ENCODE measurements around the gene FAM219A.

Gene FAM219A

DNA sequence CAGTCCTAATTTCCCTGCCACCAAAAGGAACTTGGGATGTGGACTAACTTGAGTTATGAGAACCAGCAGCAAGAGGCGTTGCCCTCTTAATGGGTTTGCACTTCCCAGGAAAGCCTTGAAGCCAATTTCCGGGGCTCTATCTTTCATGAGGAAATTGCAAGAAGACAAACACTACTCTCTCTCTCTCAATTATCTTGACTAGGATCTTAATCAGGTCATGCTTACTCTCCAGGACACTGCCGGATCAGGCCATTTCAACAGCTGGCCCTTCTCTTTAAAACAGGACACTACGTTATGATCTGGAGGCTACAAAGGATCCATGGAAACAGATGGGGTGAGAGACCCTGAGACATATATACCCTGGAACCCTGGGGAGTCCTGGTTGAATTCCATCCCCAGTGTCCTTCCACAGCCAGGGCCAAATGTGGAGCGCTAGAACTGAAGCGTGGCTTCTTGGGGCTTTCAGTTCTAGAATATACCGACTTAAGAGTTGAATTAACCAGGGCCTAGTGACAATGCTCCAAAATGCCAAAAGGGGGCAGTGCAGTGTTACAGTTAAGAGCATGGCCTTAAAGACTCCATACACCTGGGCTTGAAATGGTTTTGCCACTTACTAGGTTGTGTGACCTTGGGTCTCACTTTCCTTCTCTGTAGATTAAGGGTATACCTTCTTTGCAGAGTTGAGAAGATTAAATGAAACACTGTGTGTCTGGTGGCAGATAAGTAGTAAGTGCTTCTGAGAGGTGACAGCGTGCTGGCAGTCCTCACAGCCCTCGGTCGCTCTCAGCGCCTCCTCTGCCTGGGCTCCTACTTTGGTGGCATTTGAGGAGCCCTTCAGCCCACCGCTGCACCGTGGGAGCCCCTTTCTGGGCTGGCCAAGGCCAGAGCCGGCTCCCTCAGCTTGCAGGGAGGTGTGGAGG lies 21.1 kb downstream of the FAM219A start:
- H3K9me3 ChIP-seq (ENCODE audit: control insufficient read depth, low read length), result no peaks in the 10 kb centered on the region
- no peak overlapping the region for H3K27ac ChIP-seq (ENCODE audit: insufficient read depth, low read depth, low read length, poor library complexity, severe bottlenecking)
- 83 to 84% methylated on average over 14 of the region's 14 CpGs for WGBS, 2 experiments
- H3K27me3 ChIP-seq (ENCODE audit: control insufficient read depth, insufficient read depth, low read length, poor library complexity, severe bottlenecking), result no peaks in the 10 kb centered on the region
- no peaks in the 10 kb centered on the region for H3K4me1 ChIP-seq (ENCODE audit: control insufficient read depth, insufficient read depth, low read length)
- no peaks in the 10 kb centered on the region for H3K36me3 ChIP-seq (ENCODE audit: control insufficient read depth, insufficient read depth, low read length)
- no peak overlapping the region for H3K4me3 ChIP-seq (ENCODE audit: insufficient read depth, low read depth, low read length)

DNA sequence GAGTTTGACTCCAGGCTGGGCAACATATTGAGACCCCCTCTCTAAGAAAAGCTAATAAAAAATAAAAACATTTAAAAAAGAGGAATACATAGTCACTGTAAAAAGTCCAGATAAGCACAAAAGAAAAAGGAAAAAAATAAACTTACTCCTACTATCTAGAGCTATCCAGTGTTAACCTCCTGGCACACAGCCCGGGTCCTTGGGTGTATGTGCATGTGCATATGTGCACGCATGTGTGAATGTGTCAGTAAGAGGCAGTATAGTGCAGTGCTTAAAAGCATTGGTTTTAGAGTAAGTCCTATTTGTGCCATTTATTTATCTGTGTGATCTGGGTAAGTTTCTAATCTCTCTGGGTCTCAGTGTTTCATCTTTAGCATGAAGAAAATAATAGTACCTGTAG lies 26.7 kb downstream of the FAM219A start:
- no peaks in the 10 kb centered on the region for H3K36me3 ChIP-seq (ENCODE audit: control insufficient read depth, insufficient read depth, low read length)
- 97 to 100% methylated on average over 2 of the region's 2 CpGs for WGBS, 2 experiments
- H3K9me3 ChIP-seq (ENCODE audit: control insufficient read depth, low read length), result no peaks in the 10 kb centered on the region
- no peak overlapping the region for H3K4me3 ChIP-seq (ENCODE audit: insufficient read depth, low read depth, low read length)
- H3K27ac ChIP-seq (ENCODE audit: insufficient read depth, low read depth, low read length, poor library complexity, severe bottlenecking), result no peak overlapping the region
- H3K4me1 ChIP-seq (ENCODE audit: control insufficient read depth, insufficient read depth, low read length), result no peaks in the 10 kb centered on the region
- H3K27me3 ChIP-seq (ENCODE audit: control insufficient read depth, insufficient read depth, low read length, poor library complexity, severe bottlenecking), result no peaks in the 10 kb centered on the region

DNA sequence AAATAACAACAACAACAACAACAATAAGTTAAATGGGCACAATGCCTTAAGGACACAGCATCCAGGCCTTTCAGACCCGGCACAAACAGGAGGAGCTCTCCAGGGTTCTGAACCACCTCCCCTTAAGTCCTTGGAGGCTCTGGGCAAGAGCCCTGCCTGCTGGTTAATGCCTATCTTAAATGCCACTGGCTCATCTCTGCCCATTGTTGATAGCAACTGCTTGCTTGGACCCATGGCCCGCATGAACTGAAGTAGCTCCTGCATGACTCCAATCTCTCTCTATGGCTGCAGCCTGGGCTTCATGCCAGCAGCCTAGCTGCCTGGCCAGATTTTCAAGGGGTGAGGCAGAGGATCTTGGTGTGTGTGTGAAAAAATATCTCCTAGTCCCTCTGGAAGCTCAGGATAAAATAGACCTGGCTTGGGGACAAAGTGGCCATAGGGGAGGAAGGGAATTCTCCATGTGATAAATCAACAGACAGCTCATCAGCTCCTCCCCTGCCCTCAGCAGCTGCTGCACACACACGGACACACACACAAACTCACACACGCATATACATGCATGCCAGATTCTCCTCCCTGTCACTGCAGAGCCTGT lies 27.4 kb downstream of the FAM219A start:
- Histone ChIP-seq H3K27me3 (ENCODE audit: control insufficient read depth, insufficient read depth, low read length, poor library complexity, severe bottlenecking) (no peaks in the 10 kb centered on the region), H3K4me3 (ENCODE audit: insufficient read depth, low read depth, low read length) (no peak overlapping the region), H3K36me3 (ENCODE audit: control insufficient read depth, insufficient read depth, low read length) (no peaks in the 10 kb centered on the region), H3K27ac (ENCODE audit: insufficient read depth, low read depth, low read length, poor library complexity, severe bottlenecking) (no peak overlapping the region), H3K4me1 (ENCODE audit: control insufficient read depth, insufficient read depth, low read length) (no peaks in the 10 kb centered on the region), H3K9me3 (ENCODE audit: control insufficient read depth, low read length) (no peaks in the 10 kb centered on the region)
- WGBS, 2 experiments, result 65 to 67% methylated on average over 4 of the region's 4 CpGs

DNA sequence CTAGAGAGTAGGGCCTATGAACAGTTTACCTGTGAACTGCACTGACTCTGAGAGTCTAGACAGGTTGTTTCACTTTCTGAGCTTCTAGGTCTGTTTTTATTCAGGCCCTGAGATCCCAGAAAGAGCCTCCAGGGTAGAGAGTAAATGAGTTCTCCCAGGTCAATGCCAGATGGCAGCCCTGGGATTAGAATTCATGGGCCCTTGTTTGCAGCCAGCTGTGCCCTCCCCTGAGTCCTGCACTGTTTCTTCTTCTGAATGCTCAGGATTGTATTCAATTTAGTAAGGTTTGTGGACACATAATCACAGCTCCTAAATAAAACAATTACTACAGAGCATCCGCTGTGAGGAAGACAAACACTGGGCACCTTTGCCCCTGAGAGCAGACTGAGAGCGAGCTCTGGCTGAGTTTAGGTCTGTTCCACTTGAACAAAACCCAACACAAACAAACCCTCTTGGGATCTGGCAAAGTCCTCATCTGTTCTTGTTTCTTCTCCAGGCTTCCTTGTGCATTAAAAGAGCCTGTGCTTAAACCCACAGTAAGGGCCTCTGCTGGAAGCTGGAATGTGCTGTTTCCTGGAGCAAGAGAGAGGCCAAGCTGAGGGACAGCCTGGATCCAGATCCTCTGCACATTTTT lies 29.9 kb downstream of the FAM219A start:
- 89 to 91% methylated on average over 2 of the region's 2 CpGs for WGBS, 2 experiments
- H3K4me1 ChIP-seq (ENCODE audit: control insufficient read depth, insufficient read depth, low read length), result no peaks in the 10 kb centered on the region

DNA sequence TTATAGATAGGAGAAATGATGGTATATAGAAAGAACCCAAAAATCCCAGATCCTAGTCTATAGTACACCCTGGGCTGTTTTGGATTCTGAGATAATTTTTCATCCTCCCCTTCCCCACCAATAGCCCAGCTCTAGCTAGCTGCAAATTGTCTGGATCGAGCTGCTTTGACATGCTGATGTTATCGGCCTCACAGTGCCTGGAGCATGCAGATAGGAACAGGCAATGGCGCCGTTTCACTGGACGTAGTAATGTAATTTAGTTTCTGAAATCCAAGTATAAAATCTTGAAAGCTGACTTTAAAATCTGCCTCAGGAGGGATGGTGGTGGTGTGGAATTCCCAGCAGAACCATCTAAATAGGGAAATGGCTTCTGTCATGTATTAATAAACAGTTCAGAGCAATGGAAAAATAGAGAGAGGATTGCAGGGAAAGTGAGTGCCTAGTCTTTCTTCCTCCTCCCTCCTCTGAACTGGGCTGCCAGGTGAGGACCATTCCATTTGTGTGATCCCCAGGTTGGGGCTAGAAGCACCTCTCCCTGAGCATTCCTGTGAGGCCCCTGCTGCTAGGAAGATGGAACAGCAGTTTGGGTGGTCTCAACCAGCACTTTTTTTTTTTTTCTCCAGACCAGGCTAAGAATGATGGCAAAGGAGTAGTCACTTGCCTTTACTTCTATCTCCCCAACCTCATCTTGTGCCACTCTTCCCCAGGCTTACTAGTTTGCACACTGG lies 31.9 kb downstream of the FAM219A start:
- H3K36me3 ChIP-seq (ENCODE audit: control insufficient read depth, insufficient read depth, low read length), result no peaks in the 10 kb centered on the region
- WGBS, 2 experiments, result 90 to 92% methylated on average over 5 of the region's 5 CpGs
- H3K9me3 ChIP-seq (ENCODE audit: control insufficient read depth, low read length), result no peaks in the 10 kb centered on the region
- H3K4me1 ChIP-seq (ENCODE audit: control insufficient read depth, insufficient read depth, low read length), result no peaks in the 10 kb centered on the region
- H3K4me3 ChIP-seq (ENCODE audit: insufficient read depth, low read depth, low read length), result no peak overlapping the region
- H3K27me3 ChIP-seq (ENCODE audit: control insufficient read depth, insufficient read depth, low read length, poor library complexity, severe bottlenecking), result no peaks in the 10 kb centered on the region
- no peak overlapping the region for H3K27ac ChIP-seq (ENCODE audit: insufficient read depth, low read depth, low read length, poor library complexity, severe bottlenecking)

More for the DNA sequence above, 29.9 kb downstream of the FAM219A start:
- no peaks in the 10 kb centered on the region for H3K36me3 ChIP-seq (ENCODE audit: control insufficient read depth, insufficient read depth, low read length)
- H3K27me3 ChIP-seq (ENCODE audit: control insufficient read depth, insufficient read depth, low read length, poor library complexity, severe bottlenecking), result no peaks in the 10 kb centered on the region
- no peak overlapping the region for H3K27ac ChIP-seq (ENCODE audit: insufficient read depth, low read depth, low read length, poor library complexity, severe bottlenecking)
- H3K9me3 ChIP-seq (ENCODE audit: control insufficient read depth, low read length), result no peaks in the 10 kb centered on the region
- no peak overlapping the region for H3K4me3 ChIP-seq (ENCODE audit: insufficient read depth, low read depth, low read length)

DNA sequence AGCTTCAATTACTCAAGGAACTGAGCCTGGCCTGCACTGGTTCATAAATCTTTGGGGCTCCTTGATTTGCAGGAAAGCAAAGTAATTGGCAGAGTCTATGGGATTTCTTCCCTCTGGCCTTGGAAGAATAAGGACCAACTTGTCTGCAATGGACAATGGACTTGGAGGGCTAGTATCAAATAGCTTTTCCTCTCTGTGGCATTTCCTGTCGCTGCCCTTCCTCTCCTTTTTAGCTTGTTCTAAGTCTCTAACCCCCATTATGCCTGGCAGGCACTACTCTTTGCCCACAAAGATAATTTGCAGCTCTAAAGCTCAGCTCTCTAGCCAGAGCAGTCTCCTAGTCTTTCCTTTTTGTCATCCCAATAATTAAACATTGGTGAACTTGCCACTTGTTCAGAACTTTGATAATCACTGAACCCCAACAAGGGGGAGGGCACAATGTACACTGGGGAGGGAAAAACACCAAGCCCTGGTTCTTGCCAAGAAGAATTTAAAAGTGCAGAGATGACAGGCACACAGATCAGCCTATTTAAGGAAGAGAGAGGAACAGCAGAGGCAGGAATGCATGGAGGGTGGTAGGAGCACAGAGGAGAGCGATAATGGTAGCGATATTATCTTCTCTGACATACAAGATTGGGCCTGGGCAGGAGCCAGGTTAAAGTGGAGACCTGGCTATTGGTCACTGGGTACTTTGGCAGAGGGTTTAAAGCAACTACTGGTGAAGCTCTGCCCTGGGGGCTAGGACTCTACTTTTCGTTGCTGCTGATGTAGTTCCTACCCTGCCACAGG lies 38.5 kb downstream of the FAM219A start:
- Histone ChIP-seq H3K4me3 (ENCODE audit: insufficient read depth, low read depth, low read length) (no peak overlapping the region), H3K4me1 (ENCODE audit: control insufficient read depth, insufficient read depth, low read length) (no peaks in the 10 kb centered on the region), H3K9me3 (ENCODE audit: control insufficient read depth, low read length) (no peaks in the 10 kb centered on the region), H3K27me3 (ENCODE audit: control insufficient read depth, insufficient read depth, low read length, poor library complexity, severe bottlenecking) (no peaks in the 10 kb centered on the region), H3K27ac (ENCODE audit: insufficient read depth, low read depth, low read length, poor library complexity, severe bottlenecking) (no peak overlapping the region), H3K36me3 (ENCODE audit: control insufficient read depth, insufficient read depth, low read length) (no peaks in the 10 kb centered on the region)
- 76 to 77% methylated on average over 4 of the region's 4 CpGs for WGBS, 2 experiments

DNA sequence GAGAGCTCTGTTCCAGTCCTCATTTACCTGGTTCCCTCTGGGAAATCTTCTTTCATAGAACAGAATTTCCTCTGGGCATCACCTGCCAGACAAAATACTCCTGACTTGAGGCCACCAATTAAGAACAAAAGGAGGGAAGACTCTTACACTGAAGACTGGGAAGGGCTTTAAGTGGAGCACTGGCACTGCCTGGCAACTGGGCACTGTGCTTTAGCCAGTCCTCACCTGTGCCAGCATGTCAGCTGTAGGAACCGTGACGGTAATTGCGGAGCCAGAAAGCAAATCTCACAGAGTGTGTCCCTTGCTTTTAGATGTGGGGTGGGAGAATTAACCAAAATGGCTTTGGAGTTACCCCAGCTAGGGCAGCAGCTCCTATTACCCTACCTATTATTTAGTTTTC lies 40.6 kb downstream of the FAM219A start:
- no peaks in the 10 kb centered on the region for H3K9me3 ChIP-seq (ENCODE audit: control insufficient read depth, low read length)
- H3K4me3 ChIP-seq (ENCODE audit: insufficient read depth, low read depth, low read length), result no peak overlapping the region
- H3K27ac ChIP-seq (ENCODE audit: insufficient read depth, low read depth, low read length, poor library complexity, severe bottlenecking), result no peak overlapping the region
- no peaks in the 10 kb centered on the region for H3K4me1 ChIP-seq (ENCODE audit: control insufficient read depth, insufficient read depth, low read length)
- 88 to 90% methylated on average over 3 of the region's 3 CpGs for WGBS, 2 experiments
- H3K36me3 ChIP-seq (ENCODE audit: control insufficient read depth, insufficient read depth, low read length), result no peaks in the 10 kb centered on the region
- H3K27me3 ChIP-seq (ENCODE audit: control insufficient read depth, insufficient read depth, low read length, poor library complexity, severe bottlenecking), result no peaks in the 10 kb centered on the region

DNA sequence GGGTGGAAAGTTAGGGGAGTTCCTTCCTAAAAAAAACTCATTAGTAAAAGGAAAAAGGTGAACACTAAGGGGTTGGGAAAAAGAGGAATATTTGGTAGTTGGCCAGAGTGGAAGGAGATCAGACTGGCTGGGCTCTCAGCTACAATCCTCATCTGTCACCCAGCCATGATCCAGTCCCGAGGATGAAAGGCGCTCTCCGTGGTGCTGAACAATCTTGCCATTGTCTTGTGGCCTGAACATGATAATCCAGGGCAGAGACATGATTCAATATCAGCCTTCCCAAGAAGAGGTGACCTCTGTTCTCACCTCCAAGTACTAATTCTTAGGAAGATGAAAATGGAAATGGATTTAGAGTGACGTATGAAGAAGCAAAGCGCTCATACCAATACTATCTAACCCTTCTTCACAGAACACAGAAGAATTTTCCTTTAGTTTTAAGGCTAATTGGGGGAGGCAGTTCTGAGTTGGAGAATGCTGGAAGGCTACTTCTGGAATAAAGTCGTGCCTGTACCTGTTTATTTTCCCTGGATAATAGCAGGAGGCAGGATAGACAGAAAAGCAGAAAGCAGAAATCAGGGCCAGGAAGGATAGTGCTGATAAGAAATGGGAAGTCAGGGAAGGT lies 45.0 kb downstream of the FAM219A start:
- Histone ChIP-seq H3K9me3 (ENCODE audit: control insufficient read depth, low read length) (no peaks in the 10 kb centered on the region), H3K36me3 (ENCODE audit: control insufficient read depth, insufficient read depth, low read length) (no peaks in the 10 kb centered on the region), H3K4me1 (ENCODE audit: control insufficient read depth, insufficient read depth, low read length) (no peaks in the 10 kb centered on the region), H3K4me3 (ENCODE audit: insufficient read depth, low read depth, low read length) (no peak overlapping the region), H3K27ac (ENCODE audit: insufficient read depth, low read depth, low read length, poor library complexity, severe bottlenecking) (no peak overlapping the region), H3K27me3 (ENCODE audit: control insufficient read depth, insufficient read depth, low read length, poor library complexity, severe bottlenecking) (no peaks in the 10 kb centered on the region)
- 5 to 11% methylated on average over 4 of the region's 6 CpGs for WGBS, 2 experiments

DNA sequence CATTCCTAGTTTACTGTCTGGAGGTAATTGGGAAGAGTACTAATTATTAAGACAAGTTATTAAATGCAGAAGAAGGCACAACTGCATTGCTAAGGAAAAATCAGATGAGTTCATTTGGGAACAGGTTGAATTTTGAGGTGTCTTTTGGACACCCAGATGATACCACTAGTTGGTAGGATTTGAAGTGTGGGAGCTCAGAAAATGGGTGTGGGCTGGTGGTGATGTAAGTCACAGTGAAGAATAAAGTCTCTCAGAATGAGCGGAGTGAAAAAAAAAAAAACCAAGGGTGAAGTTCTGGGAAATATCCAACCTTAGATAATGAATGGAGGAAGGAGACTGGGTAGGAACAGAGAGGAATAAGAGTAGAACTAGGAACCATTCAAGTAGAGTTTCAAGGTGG lies 46.0 kb downstream of the FAM219A start:
- Histone ChIP-seq H3K27ac (ENCODE audit: insufficient read depth, low read depth, low read length, poor library complexity, severe bottlenecking) (no peak overlapping the region), H3K36me3 (ENCODE audit: control insufficient read depth, insufficient read depth, low read length) (no peaks in the 10 kb centered on the region), H3K4me1 (ENCODE audit: control insufficient read depth, insufficient read depth, low read length) (no peaks in the 10 kb centered on the region), H3K4me3 (ENCODE audit: insufficient read depth, low read depth, low read length) (no peak overlapping the region), H3K27me3 (ENCODE audit: control insufficient read depth, insufficient read depth, low read length, poor library complexity, severe bottlenecking) (no peaks in the 10 kb centered on the region), H3K9me3 (ENCODE audit: control insufficient read depth, low read length) (no peaks in the 10 kb centered on the region)
- WGBS, 2 experiments, result 45 to 46% methylated on average over 1 of the region's 1 CpG

All from ectodermal cell (in vitro differentiated cells).